ENCODE data around the gene NRG4. TPM values are rescaled to one million over a fixed set of nuclear protein-coding genes. Genes with fewer than 3 reads are reported as not detected.
"Not testable (repeated sequence)": the region's sequence is repeated elsewhere in the genome, so short reads cannot be mapped to it uniquely, and the experiment has no call there.

Gene NRG4
- total and polyA plus RNA-seq, 12 donors: 1.5 to 16.9 (median 3.8) TPM

DNA sequence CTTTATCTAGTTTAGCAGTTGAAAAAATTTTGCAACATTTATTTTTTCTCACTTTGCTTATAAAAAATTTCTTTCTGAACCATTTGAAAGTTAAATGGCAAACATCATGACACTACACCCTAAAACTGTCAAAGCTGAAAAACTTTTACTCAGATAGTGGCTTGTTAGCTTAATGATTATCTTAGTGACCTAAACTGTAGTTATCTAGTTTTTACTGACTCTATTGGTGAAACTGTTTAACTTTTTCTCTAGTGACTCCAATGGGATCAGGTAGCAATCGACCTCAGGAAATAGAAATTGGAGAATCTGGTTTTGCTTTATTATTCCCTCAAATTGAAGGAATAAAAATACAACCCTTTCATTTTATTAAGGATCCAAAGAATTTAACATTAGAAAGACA lies 95.2 kb downstream of the NRG4 start:
- no peak for DNase-seq
- WGBS, 4 donors: 95 to 100% (median 98%) methylated on average over 1 of the region's 1 CpG

GRCh38 chr15:75910355-75910754 lies 101.9 kb downstream of the NRG4 start:
- H3K9me3 ChIP-seq (replicated peaks in 1 of 3); H3K4me3 ChIP-seq; H3K4me1 ChIP-seq (replicated peaks in 1 of 2); DNase-seq; H3K27ac ChIP-seq; intact Hi-C loops (cut with DNase I); H3K27me3 ChIP-seq; H3K36me3 ChIP-seq (replicated peaks in 1 of 2): not testable (repeated sequence)
- WGBS, 4 donors: 95 to 98% (median 97%) methylated on average over 3 of the region's 3 CpGs

More for the DNA sequence above, 95.2 kb downstream of the NRG4 start:
- TF ChIP-seq, protein P1, sequence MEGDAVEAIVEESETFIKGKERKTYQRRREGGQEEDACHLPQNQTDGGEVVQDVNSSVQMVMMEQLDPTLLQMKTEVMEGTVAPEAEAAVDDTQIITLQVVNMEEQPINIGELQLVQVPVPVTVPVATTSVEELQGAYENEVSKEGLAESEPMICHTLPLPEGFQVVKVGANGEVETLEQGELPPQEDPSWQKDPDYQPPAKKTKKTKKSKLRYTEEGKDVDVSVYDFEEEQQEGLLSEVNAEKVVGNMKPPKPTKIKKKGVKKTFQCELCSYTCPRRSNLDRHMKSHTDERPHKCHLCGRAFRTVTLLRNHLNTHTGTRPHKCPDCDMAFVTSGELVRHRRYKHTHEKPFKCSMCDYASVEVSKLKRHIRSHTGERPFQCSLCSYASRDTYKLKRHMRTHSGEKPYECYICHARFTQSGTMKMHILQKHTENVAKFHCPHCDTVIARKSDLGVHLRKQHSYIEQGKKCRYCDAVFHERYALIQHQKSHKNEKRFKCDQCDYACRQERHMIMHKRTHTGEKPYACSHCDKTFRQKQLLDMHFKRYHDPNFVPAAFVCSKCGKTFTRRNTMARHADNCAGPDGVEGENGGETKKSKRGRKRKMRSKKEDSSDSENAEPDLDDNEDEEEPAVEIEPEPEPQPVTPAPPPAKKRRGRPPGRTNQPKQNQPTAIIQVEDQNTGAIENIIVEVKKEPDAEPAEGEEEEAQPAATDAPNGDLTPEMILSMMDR (IDR thresholded peaks at IDR 0.05): no peak
- TF ChIP-seq POLR2A (IDR thresholded peaks at IDR 0.05): no peak
- intact Hi-C loops (cut with DNase I): no loop called here
- H3K27ac ChIP-seq: no peak overlapping the region
- H3K4me1 ChIP-seq (replicated peaks in 1 of 2): peaks cover 3 to 5% of the 10 kb centered on the region in 2 donors
- H3K4me3 ChIP-seq: no peak overlapping the region
- H3K27me3 ChIP-seq: no peaks in the 10 kb centered on the region
- no peaks in the 10 kb centered on the region for H3K9me3 ChIP-seq (replicated peaks in 1 of 3)
- peaks cover 0 to 7% of the 10 kb centered on the region in 2 donors for H3K36me3 ChIP-seq (replicated peaks in 1 of 2)

DNA sequence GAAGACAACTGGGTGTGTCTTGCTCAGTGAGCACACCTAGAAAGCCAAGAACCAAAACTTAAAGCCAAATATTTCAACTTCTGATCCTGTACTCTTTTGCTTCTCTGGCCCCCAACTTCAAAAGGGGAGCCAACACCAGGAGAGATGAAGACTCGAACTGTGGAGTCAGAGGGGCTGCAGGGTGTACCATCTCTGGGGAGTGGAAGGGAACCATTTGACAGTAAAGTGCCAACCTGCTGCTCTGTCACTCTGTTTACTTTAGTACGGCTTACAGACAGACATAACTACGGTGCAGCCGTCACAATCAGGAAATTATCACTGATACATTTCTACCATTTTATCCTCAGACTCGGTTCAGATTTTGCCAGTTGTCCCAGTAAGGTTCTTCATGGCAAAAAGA lies 107.0 kb downstream of the NRG4 start:
- Histone ChIP-seq H3K4me1 (replicated peaks in 1 of 2) (peaks cover 0 to 25% of the 10 kb centered on the region in 2 donors), H3K27me3 (no peaks in the 10 kb centered on the region), H3K9me3 (replicated peaks in 1 of 3) (no peaks in the 10 kb centered on the region), H3K4me3 (no peak overlapping the region), H3K36me3 (replicated peaks in 1 of 2) (no peaks in the 10 kb centered on the region), H3K27ac (no peak overlapping the region)
- intact Hi-C loops (cut with DNase I): no loop called here
- DNase-seq: no peak
- 86 to 94% (median 91%) methylated on average over 5 of the region's 5 CpGs for whole genome bisulfite sequencing, 4 donors
- TF ChIP-seq, protein P1 (IDR thresholded peaks at IDR 0.05): no peak
- no peak for TF ChIP-seq POLR2A (IDR thresholded peaks at IDR 0.05)

DNA sequence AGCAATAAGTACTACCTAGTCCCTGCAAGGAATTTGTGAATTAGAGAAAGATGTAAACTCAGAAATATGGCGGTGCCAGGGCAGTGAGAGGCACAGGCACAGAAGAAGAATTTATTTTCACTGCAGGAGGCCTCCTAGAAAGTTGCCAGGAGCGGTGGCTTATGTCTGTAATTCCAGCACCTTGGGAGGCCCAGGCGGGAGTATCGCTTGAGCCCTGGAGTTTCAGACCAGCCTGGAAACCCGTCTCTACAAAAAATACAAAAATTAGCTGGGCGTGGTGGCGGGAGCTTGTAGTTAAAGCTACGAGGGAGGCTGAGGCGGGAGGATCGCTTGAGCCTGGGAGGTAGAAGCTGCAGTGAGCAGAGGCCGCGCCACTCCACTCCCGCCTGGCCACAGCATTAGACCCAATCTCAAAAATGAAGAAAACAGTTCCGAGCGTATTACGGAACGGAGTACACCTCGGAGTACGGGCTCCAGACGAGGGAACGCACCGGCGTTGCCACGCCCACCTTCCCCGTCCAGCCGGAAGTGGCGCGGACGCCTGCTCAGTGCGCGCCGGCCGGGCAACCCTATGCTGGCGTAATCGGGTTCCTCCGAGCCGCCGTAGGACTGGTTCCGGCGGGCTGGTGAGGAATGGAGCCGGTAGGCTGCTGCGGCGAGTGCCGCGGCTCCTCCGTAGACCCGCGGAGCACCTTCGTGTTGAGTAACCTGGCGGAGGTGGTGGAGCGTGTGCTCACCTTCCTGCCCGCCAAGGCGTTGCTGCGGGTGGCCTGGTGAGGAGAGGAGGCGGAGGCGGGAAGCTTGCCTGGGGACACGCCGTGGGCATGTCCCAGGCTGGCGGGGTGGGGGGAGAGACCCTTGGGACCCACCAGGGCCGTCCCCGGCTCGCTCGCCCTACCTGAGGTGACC lies 108.6 kb downstream of the NRG4 start, which contains the start of gene FBXO22:
Gene FBXO22, plus strand, starts transcription at position 548 of the 909 bp plus-strand sequence. Its CDS starts 86 bp downstream, at position 634.
- whole genome bisulfite sequencing, 4 donors: 2 to 11% (median 5%) methylated on average over 13 to 63 of the region's 63 CpGs
- peak within 1 kb of the TSS; percentile 37 to 85 (median 70) for H3K4me3 ChIP-seq
- H3K36me3 ChIP-seq (replicated peaks in 1 of 2): no peaks in the 10 kb centered on the region
- TF ChIP-seq POLR2A (IDR thresholded peaks at IDR 0.05): peak in 1 of 2 donors; percentile 80
- TF ChIP-seq, protein P1 (IDR thresholded peaks at IDR 0.05): no peak
- H3K27ac ChIP-seq: peak within 1 kb of the TSS in 4 of 5 donors; percentile 64 to 88 (median 82)
- H3K4me1 ChIP-seq (replicated peaks in 1 of 2): peaks cover 0 to 25% of the 10 kb centered on the region in 2 donors
- no peaks in the 10 kb centered on the region for H3K27me3 ChIP-seq
- intact Hi-C loops (cut with DNase I): no loop called here
- peak; percentile 91 to 96 (median 93) for DNase-seq
- no peaks in the 10 kb centered on the region for H3K9me3 ChIP-seq (replicated peaks in 1 of 3)

All from adrenal gland (tissue), 12 donors.